ENCODE measurements around the gene CTNNBL1. TPM values are rescaled to one million over a fixed set of nuclear protein-coding genes. Genes with fewer than 3 reads are reported as not detected.

The CTNNBL1 gene
- total and polyA plus RNA-seq, 7 donors, result 26.7 to 44.0 (median 37.9) TPM

GRCh38 chr20:37845878-37846277 lies 152.0 kb downstream of the CTNNBL1 start:
- no peak overlapping the region for H3K4me3 ChIP-seq
- no peak overlapping the region for H3K27ac ChIP-seq
- intact Hi-C loops (cut with DNase I), result no loop called here
- DNase-seq (no peak), ATAC-seq (no peak)
- peaks cover 7 to 42% of the 10 kb centered on the region in 2 donors for H3K36me3 ChIP-seq (ENCODE audit: insufficient read depth in 1 of 2, low read depth in 1 of 2)
- H3K27me3 ChIP-seq (ENCODE audit: insufficient read depth in 3 of 3, low read length in 2 of 3), result no peaks in the 10 kb centered on the region
- H3K4me1 ChIP-seq, result no peaks in the 10 kb centered on the region
- H3K9me3 ChIP-seq, result no peaks in the 10 kb centered on the region
- 93 to 96% (median 94%) methylated on average over 5 of the region's 5 CpGs for WGBS, 3 donors
- TF ChIP-seq, protein P1, sequence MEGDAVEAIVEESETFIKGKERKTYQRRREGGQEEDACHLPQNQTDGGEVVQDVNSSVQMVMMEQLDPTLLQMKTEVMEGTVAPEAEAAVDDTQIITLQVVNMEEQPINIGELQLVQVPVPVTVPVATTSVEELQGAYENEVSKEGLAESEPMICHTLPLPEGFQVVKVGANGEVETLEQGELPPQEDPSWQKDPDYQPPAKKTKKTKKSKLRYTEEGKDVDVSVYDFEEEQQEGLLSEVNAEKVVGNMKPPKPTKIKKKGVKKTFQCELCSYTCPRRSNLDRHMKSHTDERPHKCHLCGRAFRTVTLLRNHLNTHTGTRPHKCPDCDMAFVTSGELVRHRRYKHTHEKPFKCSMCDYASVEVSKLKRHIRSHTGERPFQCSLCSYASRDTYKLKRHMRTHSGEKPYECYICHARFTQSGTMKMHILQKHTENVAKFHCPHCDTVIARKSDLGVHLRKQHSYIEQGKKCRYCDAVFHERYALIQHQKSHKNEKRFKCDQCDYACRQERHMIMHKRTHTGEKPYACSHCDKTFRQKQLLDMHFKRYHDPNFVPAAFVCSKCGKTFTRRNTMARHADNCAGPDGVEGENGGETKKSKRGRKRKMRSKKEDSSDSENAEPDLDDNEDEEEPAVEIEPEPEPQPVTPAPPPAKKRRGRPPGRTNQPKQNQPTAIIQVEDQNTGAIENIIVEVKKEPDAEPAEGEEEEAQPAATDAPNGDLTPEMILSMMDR (IDR thresholded peaks at IDR 0.05), result no peak

DNA sequence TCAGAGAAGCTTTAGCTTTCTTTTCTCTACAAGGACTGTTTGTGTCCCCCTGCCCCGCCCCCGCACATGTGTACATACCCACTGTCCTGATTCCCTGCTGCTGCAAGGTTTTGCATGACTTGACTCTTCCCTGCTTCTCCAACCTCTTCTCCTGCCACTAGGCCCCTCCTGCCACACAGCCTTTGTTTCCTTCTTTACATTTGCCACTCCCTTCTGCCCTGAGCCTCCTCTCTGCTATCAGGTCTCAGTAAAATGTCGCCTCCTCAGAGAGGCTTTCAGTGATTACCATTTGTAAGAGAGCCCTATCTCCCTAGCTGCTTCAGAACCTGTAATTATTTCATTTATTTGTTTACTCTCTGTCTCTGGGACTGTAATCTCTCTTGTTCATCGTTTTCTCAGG lies 152.7 kb downstream of the CTNNBL1 start:
- H3K36me3 ChIP-seq (ENCODE audit: insufficient read depth in 1 of 2, low read depth in 1 of 2), result peaks cover 4 to 41% of the 10 kb centered on the region in 2 donors
- TF ChIP-seq, protein P1 (IDR thresholded peaks at IDR 0.05), result no peak

DNA sequence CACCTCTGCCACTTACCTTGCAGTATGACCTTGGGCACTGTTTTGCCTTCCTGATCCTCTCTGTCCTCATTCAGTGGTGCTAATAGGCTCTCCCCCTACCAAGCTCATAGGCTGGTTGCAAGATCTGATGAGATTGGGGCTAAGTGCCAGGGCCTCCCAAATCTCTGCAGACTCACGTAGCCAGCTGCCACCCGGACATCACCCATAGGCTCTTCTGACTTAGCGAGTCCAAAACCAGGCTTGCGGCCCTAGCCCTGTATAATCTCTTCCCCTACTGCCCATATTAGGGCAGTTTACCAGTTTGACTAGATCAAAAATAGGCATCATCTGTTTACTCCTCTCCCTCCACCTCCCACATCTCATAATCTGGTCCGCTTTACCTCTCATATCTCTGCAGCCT lies 154.9 kb downstream of the CTNNBL1 start:
- ATAC-seq (no peak), DNase-seq (no peak)
- Histone ChIP-seq H3K27me3 (ENCODE audit: insufficient read depth in 3 of 3, low read length in 2 of 3) (no peaks in the 10 kb centered on the region), H3K4me3 (no peak overlapping the region), H3K36me3 (ENCODE audit: insufficient read depth in 1 of 2, low read depth in 1 of 2) (peaks cover 4 to 39% of the 10 kb centered on the region in 2 donors), H3K4me1 (no peaks in the 10 kb centered on the region), H3K9me3 (no peaks in the 10 kb centered on the region), H3K27ac (no peak overlapping the region)
- intact Hi-C loops (cut with DNase I), result no loop called here
- TF ChIP-seq, protein P1 (IDR thresholded peaks at IDR 0.05), result no peak
- 77 to 90% (median 79%) methylated on average over 5 of the region's 5 CpGs for WGBS, 3 donors

More for the DNA sequence above, 152.7 kb downstream of the CTNNBL1 start:
- Histone ChIP-seq H3K4me1 (no peaks in the 10 kb centered on the region), H3K27me3 (ENCODE audit: insufficient read depth in 3 of 3, low read length in 2 of 3) (no peaks in the 10 kb centered on the region), H3K4me3 (no peak overlapping the region), H3K27ac (no peak overlapping the region), H3K9me3 (no peaks in the 10 kb centered on the region)
- ATAC-seq (no peak), DNase-seq (no peak)
- intact Hi-C loops (cut with DNase I), result no loop called here
- 90 to 93% (median 90%) methylated on average over 4 of the region's 4 CpGs for WGBS, 3 donors

DNA sequence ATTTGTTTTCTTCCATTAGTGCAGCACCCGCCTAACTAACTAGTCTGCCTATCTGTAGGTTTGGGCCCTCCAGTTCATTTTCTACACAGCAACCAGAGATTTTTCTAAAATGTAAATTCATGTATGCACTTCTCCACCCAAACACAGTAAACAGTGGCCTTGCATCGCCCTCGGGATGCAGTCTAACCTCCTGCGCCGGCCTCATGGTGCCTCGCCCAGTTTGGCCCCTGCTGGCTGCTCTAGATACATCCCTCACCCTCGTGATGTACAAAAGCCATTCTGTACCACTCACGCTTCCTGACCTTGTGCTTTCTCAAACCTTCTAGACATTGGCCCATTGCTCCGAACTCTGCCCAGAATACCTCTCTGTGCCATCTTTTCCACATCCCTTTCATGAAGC lies 155.3 kb downstream of the CTNNBL1 start:
- no peaks in the 10 kb centered on the region for H3K4me1 ChIP-seq
- H3K4me3 ChIP-seq, result no peak overlapping the region
- H3K27me3 ChIP-seq (ENCODE audit: insufficient read depth in 3 of 3, low read length in 2 of 3), result no peaks in the 10 kb centered on the region
- intact Hi-C loops (cut with DNase I), result no loop called here
- H3K36me3 ChIP-seq (ENCODE audit: insufficient read depth in 1 of 2, low read depth in 1 of 2), result peaks cover 3 to 44% of the 10 kb centered on the region in 2 donors
- TF ChIP-seq, protein P1 (IDR thresholded peaks at IDR 0.05), result no peak
- ATAC-seq, result no peak
- no peak overlapping the region for H3K27ac ChIP-seq
- 96 to 97% (median 97%) methylated on average over 9 of the region's 9 CpGs for WGBS, 3 donors
- no peaks in the 10 kb centered on the region for H3K9me3 ChIP-seq
- DNase-seq, result no peak

DNA sequence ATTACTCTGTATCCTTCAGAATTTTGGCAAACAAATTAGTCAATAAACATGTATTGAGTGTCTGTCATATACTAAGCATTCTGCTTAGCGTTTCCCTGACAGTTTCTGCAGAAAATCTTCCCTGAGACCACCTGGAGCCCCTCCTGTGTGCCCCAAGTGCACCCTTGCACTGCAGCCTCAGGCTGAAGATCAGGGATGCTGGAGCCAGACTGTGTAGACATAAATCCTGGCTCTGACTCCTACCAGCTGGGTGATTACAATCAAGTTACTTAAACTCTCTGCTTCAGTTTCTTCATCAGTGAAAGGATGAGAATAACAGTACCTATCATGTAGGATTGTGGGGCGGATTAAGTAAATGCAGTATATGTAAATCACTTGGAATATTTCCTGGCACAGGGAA lies 155.7 kb downstream of the CTNNBL1 start:
- Histone ChIP-seq H3K27ac (no peak overlapping the region), H3K27me3 (ENCODE audit: insufficient read depth in 3 of 3, low read length in 2 of 3) (no peaks in the 10 kb centered on the region), H3K4me1 (no peaks in the 10 kb centered on the region), H3K9me3 (no peaks in the 10 kb centered on the region), H3K36me3 (ENCODE audit: insufficient read depth in 1 of 2, low read depth in 1 of 2) (peaks cover 0 to 41% of the 10 kb centered on the region in 2 donors), H3K4me3 (no peak overlapping the region)
- ATAC-seq, result no peak
- WGBS, 3 donors, result 85 to 93% (median 93%) methylated on average over 2 of the region's 2 CpGs
- TF ChIP-seq, protein P1 (IDR thresholded peaks at IDR 0.05), result no peak
- no peak for DNase-seq
- intact Hi-C loops (cut with DNase I), result no loop called here
